Left lobe of liver (tissue), 2 donors: ENCODE data around the gene IL1RAPL2. TPM values are rescaled to one million over a fixed set of nuclear protein-coding genes. Genes with fewer than 3 reads are reported as not detected.
A peak's percentile ranks its signal among the peaks of the same experiment; 100 is the strongest.
"Not testable (repeated sequence)": the region's sequence is repeated elsewhere in the genome, so short reads cannot be mapped to it uniquely, and the experiment has no call there.

Experiments used
- ATAC-seq: fragments of 200-7000 bp; cut with Tn5 transposase; one replicate; pipeline ENCODE4 v1.9.1; 2020; ENCODE audit warnings: mild to moderate bottlenecking, moderate library complexity
- DNase-seq: peaks from one replicate; pipeline ENCODE4 v3.0.0-alpha.2; 2020; ENCODE audit warnings: low spot score
- total RNA-seq: library from RNA; stranded (reverse); gene quantifications from one replicate; pipeline ENCODE4 v1.2.1, GENCODE V29; 2021
- donor health status: DM: no; HTN: no; CAD: no; lungs with moderate emphysema.
- donor health status: DM: no; HTN: yes; CAD: no.

The IL1RAPL2 gene
- total RNA-seq, 1 donor from 2014 or later = 0.48 TPM

DNA sequence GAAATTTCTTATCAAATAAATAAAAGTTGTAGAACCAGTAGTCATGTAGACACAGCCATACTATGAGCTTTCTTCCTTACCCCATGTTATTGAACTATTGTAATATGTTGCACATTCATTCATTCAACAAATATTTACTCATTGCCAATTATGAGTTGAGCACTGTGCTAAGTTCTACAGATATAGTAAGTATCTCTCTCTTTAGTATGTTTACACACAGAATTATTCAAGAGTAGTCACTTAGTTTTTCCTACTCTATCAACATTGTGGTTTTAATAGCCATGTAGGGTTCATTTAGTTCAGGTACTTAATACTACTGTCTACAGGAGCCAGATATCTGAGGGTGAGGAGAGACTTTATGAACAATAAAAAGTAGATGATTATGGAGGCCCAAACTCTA, 568.3 kb downstream of the IL1RAPL2 start:
- ATAC-seq = no peak
- DNase-seq = no peak

GRCh38 chrX:105136786-105137185, 570.8 kb downstream of the IL1RAPL2 start:
- no peak for DNase-seq
- ATAC-seq = no peak

- ATAC-seq (peak; percentile 77), DNase-seq (no peak)
Observed at GRCh38 chrX:105150036-105150435, 584.0 kb downstream of the IL1RAPL2 start.

DNA sequence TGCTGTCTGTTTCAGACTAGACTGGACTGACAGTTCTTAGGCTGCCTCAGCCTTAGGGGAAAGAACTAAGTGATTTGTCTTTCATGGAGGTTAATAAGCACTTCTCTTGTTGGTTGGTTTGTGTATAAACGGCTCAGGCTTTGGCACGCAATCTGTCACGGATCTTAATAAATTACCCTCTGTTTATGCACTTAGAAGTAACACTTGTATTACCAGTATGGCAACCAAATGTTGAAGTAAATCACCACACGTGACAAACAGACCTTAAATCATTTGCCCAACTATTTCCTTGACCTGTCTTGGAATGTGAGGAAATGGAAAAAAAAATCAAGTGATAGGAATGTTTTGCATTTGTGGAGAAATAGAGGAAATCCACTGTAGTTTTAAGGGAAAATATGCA, 584.6 kb downstream of the IL1RAPL2 start:
- no peak for ATAC-seq
- DNase-seq = no peak

- ATAC-seq (no peak), DNase-seq (no peak)
Observed at GRCh38 chrX:105167233-105167632, 601.2 kb downstream of the IL1RAPL2 start.

DNA sequence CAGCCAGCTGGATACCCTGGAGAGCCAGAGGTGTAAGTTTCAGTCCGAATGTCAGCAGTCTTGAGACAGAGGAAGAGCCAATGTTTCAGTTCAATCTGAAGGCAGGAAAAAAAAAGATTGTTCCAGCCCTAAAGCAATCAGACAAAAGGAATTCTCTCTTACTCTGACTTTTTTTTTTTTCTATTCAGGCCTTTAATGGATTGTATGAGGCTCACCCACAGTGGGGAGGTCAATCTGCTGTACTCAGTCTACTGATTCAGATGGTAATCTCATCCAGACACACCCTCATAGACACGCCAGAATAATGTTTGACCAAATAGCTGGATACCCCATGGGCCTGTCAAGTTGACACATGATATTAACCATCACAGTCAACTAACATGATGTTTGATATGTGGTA, 602.6 kb downstream of the IL1RAPL2 start:
- ATAC-seq (no peak), DNase-seq (no peak)

- no peak for DNase-seq
Observed at GRCh38 chrX:105173071-105173470, 607.1 kb downstream of the IL1RAPL2 start.

DNA sequence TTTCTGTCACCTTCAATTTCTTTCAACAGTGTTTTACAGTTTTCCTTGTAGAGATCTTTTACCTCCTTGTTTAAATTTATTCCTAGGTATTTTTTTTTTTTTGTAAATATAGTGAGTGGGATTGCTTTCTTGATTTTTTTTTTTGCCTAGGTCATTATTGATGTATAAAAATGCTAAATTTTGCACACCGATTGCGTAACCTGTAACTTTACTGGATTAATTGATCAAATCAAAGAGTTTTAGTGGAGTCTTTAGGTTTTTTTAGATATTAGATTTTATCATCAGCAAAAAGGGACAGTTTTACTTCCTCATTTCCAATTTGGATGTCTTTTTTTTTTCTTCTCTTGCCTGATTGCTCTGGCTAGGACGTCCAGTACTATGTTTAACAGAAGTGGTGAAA, 613.6 kb downstream of the IL1RAPL2 start:
- no peak for ATAC-seq
- DNase-seq = no peak

More at GRCh38 chrX:105173071-105173470, 607.1 kb downstream of the IL1RAPL2 start:
- ATAC-seq = no peak

DNA sequence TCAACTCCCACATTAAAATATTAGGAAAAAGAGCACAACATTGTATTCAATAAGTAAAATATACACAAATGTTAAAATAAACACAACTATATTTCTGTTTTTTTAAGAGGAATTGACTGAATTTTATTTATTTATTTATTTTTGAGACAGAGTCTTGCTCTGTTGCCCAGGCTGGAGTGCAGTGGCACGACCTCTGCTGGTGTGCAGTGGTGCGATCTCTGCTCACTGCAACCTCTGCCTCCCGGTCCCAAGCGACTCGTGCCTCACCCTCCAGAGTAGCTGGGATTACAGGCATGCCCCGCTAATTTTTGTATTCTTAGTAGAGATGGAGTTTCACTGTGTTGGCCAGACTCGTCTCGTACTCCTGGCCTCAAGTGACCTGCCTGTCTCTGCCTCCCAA, 623.1 kb downstream of the IL1RAPL2 start:
- no peak for DNase-seq
- ATAC-seq = no peak

DNA sequence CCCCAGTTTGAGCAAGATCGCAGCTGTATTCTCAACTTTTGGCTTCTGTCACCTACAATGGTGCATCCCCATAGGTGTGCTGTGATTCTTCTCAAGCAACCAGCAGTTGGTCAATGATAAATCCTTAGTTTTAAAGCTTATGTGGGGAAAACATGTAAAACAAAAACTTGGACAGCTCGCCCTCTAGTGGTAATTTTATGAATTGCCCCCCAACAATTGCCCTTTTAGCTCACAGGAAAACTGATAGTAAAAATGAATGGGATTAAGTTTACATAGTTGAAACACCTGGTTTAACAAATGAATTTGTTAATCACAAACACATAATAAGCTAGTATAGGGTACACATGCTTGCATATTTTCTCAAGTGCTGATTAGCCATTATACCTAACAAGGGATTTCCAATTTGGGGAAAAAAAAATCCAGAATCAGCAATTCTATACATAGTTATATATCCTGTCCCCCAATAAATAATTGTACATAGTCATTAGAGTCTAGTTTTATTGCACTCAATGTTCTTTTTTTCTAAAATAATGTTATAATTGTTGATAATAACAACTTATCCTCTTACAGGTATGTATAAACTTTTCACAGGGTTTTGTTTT, 624.4 kb downstream of the IL1RAPL2 start:
- DNase-seq (no peak), ATAC-seq (peak; percentile 79)

DNA sequence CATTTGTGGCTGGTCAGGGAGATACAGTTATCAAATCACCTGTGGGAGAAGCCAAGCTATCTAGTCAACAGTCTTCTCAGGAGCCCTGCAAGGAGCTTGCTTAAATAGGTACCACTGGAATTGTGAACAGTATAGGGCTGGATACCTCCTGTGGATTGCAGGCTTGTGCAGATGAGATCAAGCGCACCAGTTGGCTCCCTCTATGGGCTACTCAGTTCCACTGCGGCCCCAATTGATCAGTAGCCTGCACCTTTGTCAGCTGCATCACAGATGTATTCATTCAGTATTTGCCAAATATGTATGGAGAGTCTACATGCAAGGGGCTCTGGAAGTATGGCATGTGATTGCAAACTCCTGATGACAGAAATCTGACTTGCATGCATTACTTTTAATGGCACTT, 625.9 kb downstream of the IL1RAPL2 start:
- ATAC-seq (peak; percentile 88), DNase-seq (no peak)

DNA sequence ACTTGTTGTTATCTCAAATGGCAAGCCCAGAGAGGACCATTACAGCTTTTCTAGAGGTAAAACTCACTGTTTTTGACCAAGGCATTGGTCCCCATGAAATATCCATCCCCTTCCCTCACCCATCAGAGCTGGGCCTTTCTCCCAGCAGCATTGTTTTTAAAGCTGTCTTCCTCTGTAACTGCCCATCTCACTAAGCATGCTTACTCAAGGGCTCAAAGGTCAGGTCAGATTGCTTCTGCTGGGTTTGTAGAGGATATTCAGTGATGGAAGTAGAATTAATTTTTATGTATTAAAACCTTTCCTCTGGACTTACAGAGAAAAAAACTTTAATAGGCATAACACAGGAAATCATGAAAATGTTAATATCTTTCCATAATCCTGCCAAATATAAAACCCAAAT, 643.4 kb downstream of the IL1RAPL2 start:
- peak; percentile 60 for ATAC-seq
- DNase-seq = no peak

DNA sequence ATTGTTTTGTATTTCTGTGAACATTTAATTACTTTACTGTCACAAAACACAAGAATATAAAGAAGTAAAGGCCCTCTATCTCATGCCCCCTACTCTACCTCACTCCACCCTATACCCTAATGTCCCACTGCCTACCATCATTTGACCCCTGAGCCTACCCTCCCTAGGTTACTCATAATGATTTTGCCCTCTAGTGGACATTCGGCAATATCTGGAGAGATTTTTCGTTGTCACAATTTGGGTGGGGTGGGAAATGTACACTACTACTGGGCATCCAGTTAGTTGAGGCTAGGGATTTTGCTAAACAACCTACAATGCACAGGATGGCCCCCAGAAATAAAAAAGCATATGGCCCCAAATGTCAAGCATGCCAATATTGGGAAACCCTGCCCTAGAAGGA, 644.3 kb downstream of the IL1RAPL2 start:
- ATAC-seq (no peak), DNase-seq (no peak)

DNA sequence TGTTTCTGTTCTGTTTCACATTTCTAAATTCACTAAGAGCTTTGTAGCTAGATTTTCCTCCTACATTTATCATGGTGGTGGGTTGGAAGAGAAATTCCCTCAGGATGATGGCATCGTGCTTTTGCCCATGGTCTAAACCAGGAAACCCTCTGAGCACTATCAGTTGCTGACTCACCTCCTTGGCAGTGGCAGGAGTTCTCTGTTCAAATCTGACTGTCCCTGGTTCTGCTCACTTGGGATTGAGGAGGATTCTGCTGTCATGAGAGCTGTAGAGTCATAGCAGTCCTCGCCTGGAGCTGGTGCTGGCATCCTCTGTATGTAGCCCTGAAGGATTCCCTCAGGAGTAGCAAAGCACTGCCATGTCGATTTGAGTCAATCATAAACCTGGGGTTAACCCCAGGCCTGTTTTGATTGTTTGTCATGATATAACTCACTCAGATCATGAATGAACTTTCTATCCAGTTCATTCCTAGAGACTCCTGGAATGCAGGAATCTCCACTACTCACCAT, 645.1 kb downstream of the IL1RAPL2 start:
- no peak for ATAC-seq
- DNase-seq = no peak

DNA sequence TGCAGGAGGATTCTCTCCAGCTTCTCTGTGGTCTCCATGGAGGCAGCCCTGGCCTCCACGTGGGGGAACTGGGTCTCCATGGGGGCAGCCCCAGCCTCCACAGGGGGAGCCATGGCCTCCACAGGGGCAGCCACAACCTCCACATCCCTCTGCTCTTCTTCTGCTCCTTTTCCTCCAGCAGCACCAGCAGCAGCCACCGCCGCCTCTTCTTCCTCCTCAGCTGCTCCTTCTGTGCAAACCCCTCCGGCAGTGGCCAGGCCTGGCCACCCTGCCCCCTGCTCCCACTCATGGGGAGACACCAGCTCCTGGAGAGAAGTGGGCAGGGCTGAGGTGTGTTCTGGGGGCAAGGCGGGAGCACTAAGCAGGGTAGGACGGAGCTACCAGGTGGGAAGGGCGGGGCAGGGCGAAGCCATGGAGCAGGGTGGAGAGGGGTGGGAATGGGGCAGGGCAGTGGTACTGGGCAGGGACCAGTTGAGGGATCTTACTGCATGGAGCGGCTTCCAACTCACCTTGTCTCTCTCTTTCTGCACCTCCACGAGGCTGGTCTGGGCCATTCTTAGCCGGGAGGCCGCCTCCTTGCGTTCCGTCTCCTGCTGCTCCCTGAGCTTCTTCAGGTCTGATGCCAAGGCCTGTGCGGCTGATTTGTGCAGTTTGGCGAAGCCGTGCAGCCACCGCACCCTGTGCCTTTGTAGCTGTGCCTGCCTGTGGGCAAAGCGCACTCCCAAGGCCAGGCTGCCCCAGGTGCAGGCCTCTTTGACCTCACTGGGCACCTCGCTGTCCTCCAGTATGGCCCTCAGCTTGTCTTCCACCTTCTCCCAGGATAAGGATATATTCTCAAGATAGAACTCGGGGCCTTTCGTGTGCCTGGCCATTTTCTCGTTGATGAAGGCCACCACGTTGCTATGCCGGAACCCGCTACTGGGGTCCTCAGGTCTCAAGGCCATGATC, 653.7 kb downstream of the IL1RAPL2 start:
- ATAC-seq = no peak

DNA sequence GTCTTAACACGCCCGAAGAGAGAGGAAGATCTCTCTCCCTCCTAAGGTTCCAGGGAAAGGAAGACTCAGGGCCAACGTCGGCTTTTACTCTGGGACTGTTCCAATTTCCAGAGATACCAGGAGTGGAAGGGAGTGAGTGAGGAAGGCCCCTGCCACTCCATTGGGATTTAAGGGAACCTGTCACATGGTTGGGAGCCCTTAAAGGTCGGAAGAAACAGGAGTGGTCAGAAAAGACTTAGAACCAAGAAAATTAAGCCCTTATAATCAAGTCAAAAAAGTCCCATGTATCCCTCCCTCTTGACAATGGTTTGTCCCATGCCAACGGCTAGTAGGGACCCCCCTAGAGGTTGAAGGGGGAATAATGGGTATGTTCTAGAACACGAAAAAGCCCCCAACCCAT, 654.6 kb downstream of the IL1RAPL2 start, which contains the start of gene TEX13A:
TSS of gene TEX13A (minus strand) at position 59 of the 400 bp plus-strand sequence. CDS start 297 bp downstream, outside the sequence.
- no peak for ATAC-seq

More for the DNA sequence above, 653.7 kb downstream of the IL1RAPL2 start:
- DNase-seq = no peak

DNA sequence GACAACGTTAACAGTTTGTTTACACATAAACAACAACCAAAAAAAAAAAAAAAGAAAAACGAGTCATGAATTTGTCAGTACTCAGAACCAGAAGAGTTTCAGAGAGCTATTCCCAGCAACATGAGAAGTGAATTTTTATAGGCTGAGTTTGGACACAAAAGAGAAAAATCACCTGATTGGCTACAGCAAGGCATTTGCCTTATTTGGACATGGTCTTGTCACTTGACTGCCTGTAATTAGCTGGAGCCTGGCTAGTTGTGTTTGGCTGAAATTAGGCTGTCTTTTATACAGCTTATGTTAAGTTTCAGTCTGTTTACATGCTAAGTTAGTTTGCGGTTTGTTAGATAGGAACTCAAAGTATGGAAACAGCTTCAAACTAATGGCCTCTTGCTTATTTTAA, 655.4 kb downstream of the IL1RAPL2 start:
- no peak for DNase-seq
- no peak for ATAC-seq

More for the DNA sequence above, 654.6 kb downstream of the IL1RAPL2 start, which contains the start of gene TEX13A:
- DNase-seq = no peak

- no peak for DNase-seq
- ATAC-seq = no peak
Observed at GRCh38 chrX:105226499-105226898, 660.5 kb downstream of the IL1RAPL2 start.

DNA sequence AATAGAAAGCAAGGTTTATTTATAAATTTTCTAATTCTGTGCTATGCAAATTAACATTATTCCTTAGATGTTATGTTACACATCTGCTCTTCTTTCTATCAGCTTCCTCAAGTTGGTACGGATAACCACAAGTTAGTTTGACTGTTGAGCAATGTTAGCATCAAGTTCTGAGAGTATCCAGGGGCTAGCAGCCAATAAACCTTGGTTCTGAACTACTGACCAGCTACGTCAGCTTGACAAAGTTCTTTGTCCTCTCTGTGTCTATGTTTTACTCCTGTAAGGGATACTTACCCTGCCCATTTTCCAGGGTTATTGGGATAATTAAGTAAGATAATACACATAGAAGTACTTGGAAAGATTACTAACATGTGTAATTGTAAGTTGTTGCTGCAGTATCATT, 662.6 kb downstream of the IL1RAPL2 start:
- peak; percentile 92 for ATAC-seq

GRCh38 chrX:105229146-105229545, 663.1 kb downstream of the IL1RAPL2 start:
- peak; percentile 51 for ATAC-seq
- no peak for DNase-seq

More for the DNA sequence above, 662.6 kb downstream of the IL1RAPL2 start:
- no peak for DNase-seq

DNA sequence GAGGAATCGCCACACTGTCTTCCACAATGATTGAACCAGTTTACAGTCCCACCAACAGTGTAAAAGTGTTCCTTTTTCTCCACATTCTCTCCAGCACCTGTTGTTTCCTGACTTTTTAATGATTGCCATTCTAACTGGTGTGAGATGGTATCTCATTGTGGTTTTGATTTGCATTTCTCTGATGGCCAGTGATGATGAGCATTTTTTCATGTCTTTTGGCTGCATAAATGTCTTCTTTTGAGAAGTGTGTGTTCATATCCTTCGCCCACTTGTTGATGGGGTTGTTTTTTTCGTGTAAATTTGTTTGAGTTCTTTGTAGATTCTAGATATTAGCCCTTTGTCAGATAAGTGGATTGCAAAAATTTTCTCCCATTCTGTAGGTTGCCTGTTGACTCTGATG, 671.4 kb downstream of the IL1RAPL2 start:
- not testable (repeated sequence) for DNase-seq, ATAC-seq

DNA sequence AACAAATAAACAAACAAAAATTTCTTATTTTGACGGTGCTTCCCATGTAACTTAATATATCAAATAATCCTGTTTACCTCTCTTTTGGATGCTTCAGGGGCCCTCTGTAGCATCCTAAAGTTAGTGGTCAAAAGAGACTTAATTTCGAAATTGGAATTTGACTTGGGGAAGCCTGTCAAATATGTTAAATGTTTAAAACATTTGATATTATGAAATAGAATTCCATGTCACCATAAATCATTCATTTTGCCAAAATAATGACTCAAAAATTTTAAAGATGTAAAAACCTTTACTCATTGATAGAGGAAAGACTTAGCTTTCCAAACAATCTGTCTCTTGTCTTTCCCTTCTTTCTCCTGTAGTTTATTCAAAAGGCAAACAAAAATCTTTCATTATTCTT, 675.1 kb downstream of the IL1RAPL2 start:
- ATAC-seq (no peak), DNase-seq (no peak)
